ENCODE results near the gene STEAP4.

The STEAP4 gene

DNA sequence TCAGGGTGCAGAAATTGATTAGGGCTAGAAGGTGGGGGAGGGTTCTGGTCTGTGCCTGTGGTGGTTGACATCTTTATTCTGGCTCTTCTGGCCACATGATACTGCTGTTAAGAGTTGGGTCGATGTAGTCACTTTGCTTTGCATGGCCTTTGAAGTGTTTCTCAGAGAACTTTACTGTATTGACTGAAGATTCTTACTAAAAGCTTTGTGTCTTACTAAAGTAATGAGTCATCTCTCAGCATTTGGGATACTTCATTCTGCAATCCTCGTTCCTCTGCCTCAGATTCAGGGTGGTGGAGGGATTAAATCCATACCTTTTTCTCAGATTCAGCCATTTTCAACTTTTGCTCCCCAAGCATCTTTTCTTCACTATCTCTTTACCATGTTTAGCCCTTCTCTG is 38.6 kb downstream of the STEAP4 start:
- TF ChIP-seq, protein P1, sequence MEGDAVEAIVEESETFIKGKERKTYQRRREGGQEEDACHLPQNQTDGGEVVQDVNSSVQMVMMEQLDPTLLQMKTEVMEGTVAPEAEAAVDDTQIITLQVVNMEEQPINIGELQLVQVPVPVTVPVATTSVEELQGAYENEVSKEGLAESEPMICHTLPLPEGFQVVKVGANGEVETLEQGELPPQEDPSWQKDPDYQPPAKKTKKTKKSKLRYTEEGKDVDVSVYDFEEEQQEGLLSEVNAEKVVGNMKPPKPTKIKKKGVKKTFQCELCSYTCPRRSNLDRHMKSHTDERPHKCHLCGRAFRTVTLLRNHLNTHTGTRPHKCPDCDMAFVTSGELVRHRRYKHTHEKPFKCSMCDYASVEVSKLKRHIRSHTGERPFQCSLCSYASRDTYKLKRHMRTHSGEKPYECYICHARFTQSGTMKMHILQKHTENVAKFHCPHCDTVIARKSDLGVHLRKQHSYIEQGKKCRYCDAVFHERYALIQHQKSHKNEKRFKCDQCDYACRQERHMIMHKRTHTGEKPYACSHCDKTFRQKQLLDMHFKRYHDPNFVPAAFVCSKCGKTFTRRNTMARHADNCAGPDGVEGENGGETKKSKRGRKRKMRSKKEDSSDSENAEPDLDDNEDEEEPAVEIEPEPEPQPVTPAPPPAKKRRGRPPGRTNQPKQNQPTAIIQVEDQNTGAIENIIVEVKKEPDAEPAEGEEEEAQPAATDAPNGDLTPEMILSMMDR (IDR thresholded peaks at IDR 0.05) = no peak

DNA sequence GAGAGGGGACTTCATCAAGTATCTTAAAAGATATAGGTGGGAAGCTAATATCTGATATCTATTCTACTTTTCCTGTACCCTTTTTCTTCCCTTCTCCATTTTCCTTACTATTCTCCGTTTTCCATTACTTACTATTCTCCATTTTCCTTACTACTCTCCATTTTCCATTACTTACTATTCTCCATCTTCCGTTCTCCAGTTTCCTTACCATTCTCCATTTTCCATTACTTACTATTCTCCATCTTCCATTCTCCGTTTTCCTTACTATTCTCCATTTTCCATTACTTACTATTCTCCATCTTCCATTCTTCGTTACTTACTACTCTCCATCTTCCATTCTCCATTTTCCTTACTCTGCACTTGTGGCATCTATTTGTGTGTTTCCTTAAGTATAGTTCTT is 39.3 kb downstream of the STEAP4 start:
- TF ChIP-seq, protein P1 (IDR thresholded peaks at IDR 0.05) = no peak

- TF ChIP-seq, protein P1 (IDR thresholded peaks at IDR 0.05) = no peak
Observed at GRCh38 chr7:88262562-88262961, 44.1 kb downstream of the STEAP4 start.

DNA sequence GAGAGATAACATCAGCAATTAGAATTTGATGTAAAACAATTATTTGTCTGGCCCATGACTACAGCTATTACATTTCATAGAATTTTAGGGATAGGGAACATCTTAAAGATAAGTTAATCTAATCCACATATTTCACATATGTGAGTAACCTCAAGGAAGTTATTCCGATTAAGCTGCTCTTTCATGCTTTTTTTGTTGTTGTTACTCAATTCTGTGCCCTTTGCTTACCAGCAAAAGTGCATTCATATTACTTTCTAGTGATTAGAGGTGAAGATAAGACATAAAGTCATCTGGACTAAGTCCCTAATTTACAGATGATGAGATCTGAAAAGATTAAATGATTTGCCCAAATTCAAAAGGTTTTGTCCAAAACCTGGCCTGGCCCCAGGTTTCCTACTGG is 46.0 kb downstream of the STEAP4 start:
- TF ChIP-seq, protein P1 (IDR thresholded peaks at IDR 0.05) = no peak

- TF ChIP-seq, protein P1 (IDR thresholded peaks at IDR 0.05) = no peak
Observed at GRCh38 chr7:88259656-88260380, 46.9 kb downstream of the STEAP4 start.

DNA sequence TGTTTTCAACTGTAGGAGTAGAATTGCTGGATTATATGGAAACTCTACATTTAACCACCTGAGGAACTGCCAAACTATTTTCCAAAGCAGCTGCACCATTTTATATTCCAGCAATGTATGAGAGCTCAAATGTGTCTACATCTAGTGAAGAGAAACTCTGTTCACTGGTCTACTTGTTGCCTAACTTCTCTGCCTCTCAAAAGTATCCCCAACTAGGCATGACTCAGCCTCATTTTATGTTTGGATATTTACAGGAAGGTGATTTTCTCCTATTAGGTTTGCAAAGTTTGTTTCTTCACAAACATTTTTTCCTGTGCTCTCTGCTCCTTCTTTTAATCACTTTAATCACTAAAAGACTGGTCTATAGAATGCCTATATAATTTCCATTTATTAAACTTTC is 49.8 kb downstream of the STEAP4 start:
- TF ChIP-seq, protein P1 (IDR thresholded peaks at IDR 0.05) = no peak

GRCh38 chr7:88254721-88255424 is 51.8 kb downstream of the STEAP4 start:
- TF ChIP-seq, protein P1 (IDR thresholded peaks at IDR 0.05) = no peak
